Memory B cell (primary cell): ENCODE results near the gene FBXW2.
"Not testable (repeated sequence)": the region's sequence is repeated elsewhere in the genome, so short reads cannot be mapped to it uniquely, and the experiment has no call there.

Source experiments
- ATAC-seq: fragments of 150-1000 bp; cut with Tn5 transposase; 2 replicates; pipeline ENCODE4 v1.10.0; 2021; ENCODE audit warnings: low read depth, mild to moderate bottlenecking, moderate library complexity
- DNase-seq, 2 donors: peaks; one replicate each; pipeline ENCODE4 v3.0.0; 2022; ENCODE audit warnings: low spot score in 2 of 2
- H3K27ac Mint-ChIP-seq: one replicate; pipeline ENCODE4 v1.8.0; 2022; ENCODE audit warnings: mild to moderate bottlenecking, moderate library complexity, mixed read lengths
- H3K27me3 Mint-ChIP-seq: one replicate; pipeline ENCODE4 v1.8.0; 2022; ENCODE audit warnings: mixed read lengths
- H3K36me3 Mint-ChIP-seq: one replicate; pipeline ENCODE4 v1.8.0; 2022; ENCODE audit warnings: mild to moderate bottlenecking, mixed read lengths
- H3K4me1 Mint-ChIP-seq: one replicate; pipeline ENCODE4 v1.8.0; 2022; ENCODE audit warnings: mixed read lengths
- H3K4me3 Mint-ChIP-seq: one replicate; pipeline ENCODE4 v1.8.0; 2022; ENCODE audit warnings: mild to moderate bottlenecking, moderate library complexity, mixed read lengths
- H3K9me3 Mint-ChIP-seq: one replicate; pipeline ENCODE4 v1.8.0; 2022; ENCODE audit warnings: mixed read lengths

FBXW2 gene

GRCh38 chr9:120807607-120808379 is 14.6 kb upstream of the FBXW2 start:
- Mint-ChIP-seq H3K27me3 (no peaks in the 10 kb centered on the region), H3K9me3 (peaks cover 25% of the 10 kb centered on the region), H3K4me3 (no peak overlapping the region), H3K4me1 (no peaks in the 10 kb centered on the region), H3K36me3 (peaks cover 31% of the 10 kb centered on the region), H3K27ac (no peak overlapping the region)
- ATAC-seq: no peak
- no peak for DNase-seq

- Mint-ChIP-seq H3K9me3 (peaks cover 18% of the 10 kb centered on the region), H3K36me3 (peaks cover 21% of the 10 kb centered on the region)
- H3K27ac Mint-ChIP-seq, DNase-seq, H3K4me3 Mint-ChIP-seq, H3K27me3 Mint-ChIP-seq, H3K4me1 Mint-ChIP-seq, ATAC-seq: not testable (repeated sequence)
These were observed 11.7 kb upstream of the FBXW2 start for GRCh38 chr9:120804784-120805363.

DNA sequence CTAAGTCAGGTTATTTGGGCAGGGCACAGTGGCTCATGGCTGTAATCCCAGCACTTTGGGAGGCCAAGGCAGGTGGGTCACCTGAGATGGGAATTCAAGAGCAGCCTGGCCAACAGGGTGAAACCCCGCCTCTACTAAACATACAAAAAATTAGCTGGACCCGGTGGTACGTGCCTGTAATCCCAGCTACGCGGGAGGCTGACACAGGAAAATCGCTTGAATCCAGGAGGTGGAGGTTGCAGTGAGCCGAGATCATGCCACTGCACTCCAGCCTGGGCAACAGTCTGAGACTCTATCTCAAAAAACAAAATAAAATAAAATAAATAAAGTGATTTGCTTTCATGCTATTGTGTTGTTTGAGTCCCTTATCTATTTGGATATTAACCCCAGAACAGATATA is 8.2 kb upstream of the FBXW2 start:
- ATAC-seq (no peak), DNase-seq (no peak)
- H3K27ac Mint-ChIP-seq: no peak overlapping the region
- H3K36me3 Mint-ChIP-seq: peaks cover 9% of the 10 kb centered on the region
- no peaks in the 10 kb centered on the region for H3K27me3 Mint-ChIP-seq
- H3K4me1 Mint-ChIP-seq: peaks cover 3% of the 10 kb centered on the region
- H3K9me3 Mint-ChIP-seq: peaks cover 4% of the 10 kb centered on the region
- H3K4me3 Mint-ChIP-seq: no peak overlapping the region

GRCh38 chr9:120791161-120791560 is 2.1 kb downstream of the FBXW2 start:
- no peaks in the 10 kb centered on the region for H3K9me3 Mint-ChIP-seq
- peaks cover 8% of the 10 kb centered on the region for H3K36me3 Mint-ChIP-seq
- H3K27ac Mint-ChIP-seq: peak overlapping the region; percentile 65
- DNase-seq (no peak), ATAC-seq (no peak)
- no peak overlapping the region for H3K4me3 Mint-ChIP-seq
- H3K27me3 Mint-ChIP-seq: no peaks in the 10 kb centered on the region
- H3K4me1 Mint-ChIP-seq: peaks cover 22% of the 10 kb centered on the region

DNA sequence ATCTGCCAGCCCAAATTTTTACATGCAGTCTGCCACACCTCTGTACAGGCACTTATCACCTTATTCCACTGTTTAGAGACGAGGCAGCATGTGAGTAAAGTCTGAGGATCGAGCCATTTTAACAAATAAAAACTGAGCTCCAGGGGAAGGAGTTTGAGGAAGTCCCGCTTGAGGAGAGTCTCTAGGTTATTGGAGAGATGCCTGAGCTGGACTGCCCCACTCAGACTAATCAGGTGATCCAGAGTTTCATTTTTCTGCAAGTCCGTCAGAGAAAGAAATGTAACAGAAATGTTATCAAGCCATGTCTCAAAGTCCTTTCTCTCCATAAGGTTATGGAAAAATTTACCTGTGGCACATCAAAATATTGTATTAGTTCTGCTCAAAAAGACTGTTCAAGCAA is 5.3 kb downstream of the FBXW2 start:
- Mint-ChIP-seq H3K4me1 (peaks cover 21% of the 10 kb centered on the region), H3K4me3 (no peak overlapping the region), H3K36me3 (peaks cover 11% of the 10 kb centered on the region), H3K27me3 (no peaks in the 10 kb centered on the region), H3K27ac (no peak overlapping the region), H3K9me3 (no peaks in the 10 kb centered on the region)
- ATAC-seq (no peak), DNase-seq (no peak)

DNA sequence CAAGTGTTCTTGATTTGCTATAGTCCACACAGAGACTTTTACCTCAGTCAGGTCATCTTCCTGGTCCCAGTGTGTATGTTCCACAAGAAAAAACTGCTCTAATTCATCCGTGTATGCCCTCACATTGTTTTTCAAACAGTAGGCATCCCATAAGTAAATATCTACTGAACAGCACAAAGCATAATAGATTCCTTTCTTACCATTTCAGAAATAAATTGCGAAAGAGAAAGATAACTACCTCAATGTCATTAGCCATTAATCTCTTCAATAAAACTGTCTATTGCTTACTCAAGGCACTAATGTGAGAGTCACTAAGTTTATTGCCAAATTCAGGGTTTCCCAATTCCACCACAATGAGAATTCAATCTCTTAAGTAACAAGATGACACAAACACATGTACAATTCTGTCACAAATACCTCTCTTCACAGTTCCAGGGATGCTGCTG is 9.6 kb downstream of the FBXW2 start:
- ATAC-seq: no peak
- peaks cover 14% of the 10 kb centered on the region for H3K4me1 Mint-ChIP-seq
- no peak overlapping the region for H3K4me3 Mint-ChIP-seq

DNA sequence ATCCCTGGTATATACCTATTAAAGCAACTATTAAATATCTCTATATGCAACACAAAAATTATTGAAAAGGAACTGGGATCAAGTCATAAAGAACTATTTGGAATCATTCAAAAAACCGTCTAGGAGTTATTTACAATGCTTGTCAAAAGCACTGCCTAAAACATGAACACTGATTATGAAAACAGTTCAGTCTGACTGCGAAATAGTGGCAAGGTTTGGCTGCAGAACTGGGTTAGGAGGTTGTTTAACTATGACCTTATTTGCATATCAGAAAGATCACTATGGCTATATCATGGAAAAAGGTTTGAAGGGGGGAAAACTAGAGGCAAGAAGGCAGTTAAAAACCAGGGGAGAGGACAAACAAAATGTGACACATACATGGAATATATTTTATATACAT is 12.0 kb downstream of the FBXW2 start:
- DNase-seq (no peak), ATAC-seq (no peak)
- Mint-ChIP-seq H3K4me3 (no peak overlapping the region), H3K27ac (no peak overlapping the region), H3K36me3 (peaks cover 21% of the 10 kb centered on the region), H3K9me3 (no peaks in the 10 kb centered on the region), H3K27me3 (no peaks in the 10 kb centered on the region), H3K4me1 (peaks cover 8% of the 10 kb centered on the region)

More for the DNA sequence above, 9.6 kb downstream of the FBXW2 start:
- Mint-ChIP-seq H3K27ac (no peak overlapping the region), H3K27me3 (no peaks in the 10 kb centered on the region), H3K36me3 (peaks cover 13% of the 10 kb centered on the region), H3K9me3 (no peaks in the 10 kb centered on the region)
- no peak for DNase-seq

DNA sequence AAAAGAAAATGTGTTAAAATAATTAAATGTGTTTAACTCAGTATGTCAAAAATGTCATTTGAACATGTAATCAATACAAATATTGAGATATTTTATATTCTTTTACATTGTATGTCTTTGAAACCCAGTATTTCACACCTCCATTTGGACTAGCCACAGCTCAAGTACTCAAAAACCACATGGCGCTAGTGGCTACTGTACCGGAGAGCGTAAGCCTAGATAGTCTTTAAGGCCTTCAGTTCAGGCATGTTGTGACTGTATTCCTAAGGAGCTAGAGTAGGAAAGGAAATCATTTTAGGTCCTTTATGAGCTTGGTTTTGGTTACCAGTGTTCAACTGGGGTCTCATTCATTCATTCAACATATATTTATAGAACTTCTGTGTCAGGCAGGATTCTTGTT is 12.8 kb downstream of the FBXW2 start:
- ATAC-seq: no peak
- no peak overlapping the region for H3K27ac Mint-ChIP-seq

GRCh38 chr9:120779227-120779626 is 14.0 kb downstream of the FBXW2 start:
- H3K36me3 Mint-ChIP-seq: peaks cover 30% of the 10 kb centered on the region
- H3K4me3 Mint-ChIP-seq: no peak overlapping the region
- no peak for ATAC-seq
- no peaks in the 10 kb centered on the region for H3K27me3 Mint-ChIP-seq
- no peaks in the 10 kb centered on the region for H3K9me3 Mint-ChIP-seq
- DNase-seq: no peak
- peaks cover 6% of the 10 kb centered on the region for H3K4me1 Mint-ChIP-seq
- H3K27ac Mint-ChIP-seq: no peak overlapping the region

More for the DNA sequence above, 12.8 kb downstream of the FBXW2 start:
- Mint-ChIP-seq H3K27me3 (no peaks in the 10 kb centered on the region), H3K4me1 (peaks cover 6% of the 10 kb centered on the region), H3K36me3 (peaks cover 23% of the 10 kb centered on the region), H3K9me3 (no peaks in the 10 kb centered on the region), H3K4me3 (no peak overlapping the region)
- no peak for DNase-seq

DNA sequence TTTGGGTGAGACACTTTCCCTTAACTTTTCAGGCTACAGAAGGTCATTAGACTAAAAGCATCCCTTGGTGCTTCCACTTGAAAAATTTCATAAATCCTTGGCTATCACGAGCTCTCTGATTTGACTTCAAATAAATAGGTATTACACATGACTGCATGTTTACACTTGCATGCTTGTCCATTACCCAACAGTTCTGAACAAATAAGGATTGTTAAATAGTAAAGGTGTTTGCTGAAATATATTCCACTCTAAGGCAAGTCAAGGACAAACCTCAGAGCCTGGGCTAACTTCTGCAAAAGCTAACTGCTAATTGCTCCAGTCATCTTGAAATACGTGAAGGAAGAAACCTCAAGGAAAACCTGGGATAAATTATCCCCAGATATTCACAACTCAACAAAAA is 14.5 kb downstream of the FBXW2 start:
- H3K9me3 Mint-ChIP-seq: no peaks in the 10 kb centered on the region
- H3K36me3 Mint-ChIP-seq: peaks cover 28% of the 10 kb centered on the region
- ATAC-seq (no peak), DNase-seq (no peak)
- no peak overlapping the region for H3K27ac Mint-ChIP-seq
- H3K27me3 Mint-ChIP-seq: no peaks in the 10 kb centered on the region
- H3K4me3 Mint-ChIP-seq: no peak overlapping the region
- H3K4me1 Mint-ChIP-seq: peaks cover 5% of the 10 kb centered on the region

DNA sequence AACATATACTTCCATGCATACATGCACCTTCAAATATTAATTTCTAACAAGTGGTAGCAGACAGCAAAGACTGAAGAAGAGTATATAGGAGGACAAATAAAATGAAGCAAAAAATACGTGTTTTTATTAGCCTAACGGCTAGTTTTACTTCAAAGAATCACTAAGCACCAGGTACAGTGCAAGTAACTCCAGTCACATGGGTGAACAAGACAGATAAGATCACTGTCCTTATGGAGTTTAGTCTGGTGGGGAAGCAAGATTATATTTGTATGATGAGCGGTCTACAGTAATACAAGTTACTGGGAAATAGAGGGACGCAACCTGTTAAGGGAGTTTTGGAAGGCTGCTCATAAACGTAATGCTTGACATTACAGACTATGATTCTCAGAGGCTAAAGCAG is 16.0 kb downstream of the FBXW2 start:
- Mint-ChIP-seq H3K4me1 (peaks cover 3% of the 10 kb centered on the region), H3K27me3 (no peaks in the 10 kb centered on the region), H3K9me3 (no peaks in the 10 kb centered on the region), H3K4me3 (no peak overlapping the region), H3K36me3 (peaks cover 31% of the 10 kb centered on the region), H3K27ac (no peak overlapping the region)
- DNase-seq (no peak), ATAC-seq (no peak)

DNA sequence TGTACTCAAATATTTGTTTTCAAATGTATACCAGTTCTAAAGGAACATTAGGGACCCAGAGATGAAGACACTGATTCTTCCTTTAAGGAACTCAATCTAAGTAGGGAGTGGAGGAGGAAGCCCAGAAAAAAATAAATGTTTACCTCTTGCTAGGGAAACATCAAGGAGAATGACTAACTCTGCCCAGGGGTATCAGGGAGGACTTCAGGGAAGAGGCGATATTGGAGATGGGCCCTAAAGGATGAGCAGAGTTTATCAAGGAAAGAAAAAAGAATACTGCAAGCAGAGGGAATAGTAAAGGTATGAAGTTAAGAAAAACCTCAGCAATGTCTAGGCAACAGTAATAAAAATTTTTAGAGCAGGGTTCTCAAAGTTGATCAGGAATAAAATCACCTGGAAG is 16.4 kb downstream of the FBXW2 start:
- ATAC-seq (no peak), DNase-seq (no peak)
- H3K9me3 Mint-ChIP-seq: no peaks in the 10 kb centered on the region
- no peak overlapping the region for H3K4me3 Mint-ChIP-seq
- H3K27ac Mint-ChIP-seq: no peak overlapping the region
- peaks cover 3% of the 10 kb centered on the region for H3K4me1 Mint-ChIP-seq
- no peaks in the 10 kb centered on the region for H3K27me3 Mint-ChIP-seq
- H3K36me3 Mint-ChIP-seq: peaks cover 31% of the 10 kb centered on the region

GRCh38 chr9:120775859-120776258 is 17.4 kb downstream of the FBXW2 start:
- Mint-ChIP-seq H3K27ac (no peak overlapping the region), H3K27me3 (no peaks in the 10 kb centered on the region), H3K36me3 (peaks cover 35% of the 10 kb centered on the region), H3K9me3 (no peaks in the 10 kb centered on the region), H3K4me1 (no peaks in the 10 kb centered on the region), H3K4me3 (no peak overlapping the region)
- DNase-seq (no peak), ATAC-seq (no peak)

DNA sequence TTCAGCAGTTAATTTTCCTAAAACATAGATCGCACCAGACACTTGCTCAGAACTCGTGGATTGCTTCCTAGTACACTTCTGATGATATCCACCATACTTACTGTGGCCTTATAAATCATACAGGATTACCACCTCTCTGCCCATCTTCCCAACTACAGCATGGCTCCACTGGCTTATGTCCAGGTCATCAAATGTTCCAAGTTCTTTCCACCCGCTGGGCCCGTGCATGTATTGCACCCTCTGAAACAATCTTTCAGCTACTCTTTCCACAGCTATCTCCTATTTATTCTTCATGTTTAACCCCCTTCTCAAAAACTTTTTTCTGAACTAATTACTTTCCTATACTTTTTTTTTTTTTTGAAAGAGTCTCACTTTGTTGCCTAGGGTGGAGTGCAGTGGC is 18.5 kb downstream of the FBXW2 start:
- no peaks in the 10 kb centered on the region for H3K9me3 Mint-ChIP-seq
- no peak overlapping the region for H3K27ac Mint-ChIP-seq
- ATAC-seq: no peak
- peaks cover 37% of the 10 kb centered on the region for H3K36me3 Mint-ChIP-seq
- H3K4me1 Mint-ChIP-seq: no peaks in the 10 kb centered on the region
- no peaks in the 10 kb centered on the region for H3K27me3 Mint-ChIP-seq
- H3K4me3 Mint-ChIP-seq: no peak overlapping the region
- DNase-seq: no peak

DNA sequence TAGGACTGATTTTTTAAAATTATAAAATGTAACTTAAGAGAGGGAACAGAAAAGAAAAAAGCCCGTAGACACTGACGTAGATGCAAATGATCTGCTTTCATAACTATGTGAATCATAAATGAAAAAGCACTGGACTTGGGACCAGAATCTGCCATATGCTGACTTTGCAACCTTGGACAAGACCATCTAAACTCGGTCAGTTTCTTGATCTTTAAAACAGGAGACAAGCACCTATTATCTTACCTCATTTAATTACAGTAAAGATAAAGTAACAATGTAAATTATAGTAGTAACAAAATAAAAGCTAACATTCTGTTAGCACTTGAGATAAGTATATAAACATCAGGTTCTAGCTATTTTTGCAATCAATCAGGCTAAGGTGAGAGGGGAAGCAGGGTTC is 20.0 kb downstream of the FBXW2 start:
- Mint-ChIP-seq H3K27me3 (no peaks in the 10 kb centered on the region), H3K4me1 (no peaks in the 10 kb centered on the region), H3K9me3 (no peaks in the 10 kb centered on the region), H3K27ac (no peak overlapping the region), H3K4me3 (no peak overlapping the region), H3K36me3 (peaks cover 38% of the 10 kb centered on the region)
- DNase-seq (no peak), ATAC-seq (no peak)
